WTC11 (cell line): ENCODE results near the gene NQO2.

Source experiments
- ATF3 ChIP-seq: sonication (generic); formaldehyde crosslinking; conservative IDR thresholded peaks from 2 replicates; pipeline ENCODE4 v1.8.1; 2022; ENCODE audit warnings: mild to moderate bottlenecking, missing genetic modification reagents
- CTCF ChIP-seq: fragments of 200-600 bp; IDR thresholded peaks from 2 replicates; pipeline ENCODE4 v1.8.0; 2022; ENCODE audit warnings: antibody characterized with exemption
- E2F4 ChIP-seq: sonication (generic); formaldehyde crosslinking; IDR thresholded peaks from 2 replicates; pipeline ENCODE4 v1.8.1; 2022; ENCODE audit warnings: low read depth, mild to moderate bottlenecking, moderate library complexity, missing genetic modification reagents, borderline replicate concordance
- HMGA2 ChIP-seq: fragments of 250-450 bp; sonication (Bioruptor Pico); IDR thresholded peaks from 2 replicates; pipeline ENCODE4 v1.4.0; 2021; ENCODE audit warnings: mild to moderate bottlenecking, moderate library complexity
- KAT7 ChIP-seq: sonication (generic); formaldehyde crosslinking; IDR thresholded peaks from 2 replicates; pipeline ENCODE4 v1.8.1; 2023; ENCODE audit warnings: missing genetic modification reagents, mild to moderate bottlenecking, borderline replicate concordance
- MXD4 ChIP-seq: fragments of 250-450 bp; sonication (Bioruptor Pico); IDR thresholded peaks from 2 replicates; pipeline ENCODE4 v1.8.0; 2021; ENCODE audit warnings: mild to moderate bottlenecking, moderate library complexity, borderline replicate concordance
- RORB ChIP-seq: fragments of 250-450 bp; sonication (Bioruptor Pico); IDR thresholded peaks from 2 replicates; pipeline ENCODE4 v1.9.0; 2021; ENCODE audit warnings: mild to moderate bottlenecking
- TP53 ChIP-seq: sonication (generic); formaldehyde crosslinking; IDR thresholded peaks from 2 replicates; pipeline ENCODE4 v1.8.1; 2023; ENCODE audit warnings: mild to moderate bottlenecking, missing genetic modification reagents
- USF1 ChIP-seq: sonication (generic); formaldehyde crosslinking; IDR thresholded peaks from 2 replicates; pipeline ENCODE4 v1.8.0; 2022; ENCODE audit warnings: mild to moderate bottlenecking, missing genetic modification reagents
- ZNF121 ChIP-seq: sonication (generic); formaldehyde crosslinking; IDR thresholded peaks from 2 replicates; pipeline ENCODE4 v1.8.0; 2023; ENCODE audit warnings: missing genetic modification reagents
- ZNF416 ChIP-seq: fragments of 250-450 bp; sonication (Bioruptor Pico); IDR thresholded peaks from 2 replicates; pipeline ENCODE4 v1.9.0; 2021; ENCODE audit warnings: mild to moderate bottlenecking, inconsistent platforms

GRCh38 chr6:2980465-2980855 lies 19.2 kb upstream of the NQO2 start:
- TF ChIP-seq CTCF, result no peak
- no peak for TF ChIP-seq ATF3 (CRISPR knock-in tag)
- no peak for TF ChIP-seq ZNF416 (CRISPR knock-in tag)
- TF ChIP-seq USF1 (CRISPR knock-in tag), result no peak
- TF ChIP-seq RORB, result no peak
- TF ChIP-seq ZNF121 (CRISPR knock-in tag), result no peak
- TF ChIP-seq E2F4 (CRISPR knock-in tag), result no peak
- TF ChIP-seq KAT7 (CRISPR knock-in tag), result no peak
- TF ChIP-seq HMGA2 (CRISPR knock-in tag), result no peak
- TF ChIP-seq MXD4, result no peak
- TF ChIP-seq TP53 (CRISPR knock-in tag), result no peak
